Activated CD4-positive, alpha-beta T cell treated with anti-CD3 and anti-CD28 coated beads, Interleukin-2, amount 10 ng/mL, durations not matched to agents 7 days and 5 days (primary cell): Measurements from ENCODE around the gene EEF1A1. TPM values are rescaled to one million over a fixed set of nuclear protein-coding genes. Genes with fewer than 3 reads are reported as not detected.
A peak's percentile ranks its signal among the peaks of the same experiment; 100 is the strongest.
"Not testable (repeated sequence)": the region's sequence is repeated elsewhere in the genome, so short reads cannot be mapped to it uniquely, and the experiment has no call there.

Experiments
- CTCF ChIA-PET: fragments of 350-600 bp; sonication (Branson Sonifier 250); formaldehyde crosslinking; loops from one replicate; lab custom pipeline; 2021; ENCODE audit warnings: antibody characterized with exemption; lab: Charles Lee
- POLR2A ChIA-PET: fragments of 350-600 bp; sonication (Branson Sonifier 250); formaldehyde crosslinking; loops from one replicate; lab custom pipeline; 2021; ENCODE audit warnings: antibody characterized with exemption; lab: Charles Lee
- DNase-seq: peaks from one replicate; pipeline ENCODE4 v3.0.0-alpha.2; 2020
- H3K27ac Mint-ChIP-seq: one replicate; pipeline ENCODE4 v1.8.0; 2021; ENCODE audit warnings: mild to moderate bottlenecking, moderate library complexity, mixed read lengths
- H3K27me3 Mint-ChIP-seq: one replicate; pipeline ENCODE4 v1.8.0; 2021; ENCODE audit warnings: mixed read lengths
- H3K36me3 Mint-ChIP-seq: one replicate; pipeline ENCODE4 v1.8.0; 2021; ENCODE audit warnings: low read depth, mixed read lengths
- H3K4me1 Mint-ChIP-seq: one replicate; pipeline ENCODE4 v1.8.0; 2021; ENCODE audit warnings: mixed read lengths
- H3K4me3 Mint-ChIP-seq: one replicate; pipeline ENCODE4 v1.8.0; 2021; ENCODE audit warnings: mild to moderate bottlenecking, moderate library complexity, mixed read lengths
- H3K9me3 Mint-ChIP-seq: one replicate; pipeline ENCODE4 v1.8.0; 2021; ENCODE audit warnings: mixed read lengths
- total RNA-seq, 2 experiments: library from RNA; stranded (reverse); gene quantifications; one replicate each; pipeline ENCODE4 v1.2.3, GENCODE V29; 2021

EEF1A1 gene
- total RNA-seq, 2 experiments from 2014 or later: 7,789 to 8,433 TPM

DNA sequence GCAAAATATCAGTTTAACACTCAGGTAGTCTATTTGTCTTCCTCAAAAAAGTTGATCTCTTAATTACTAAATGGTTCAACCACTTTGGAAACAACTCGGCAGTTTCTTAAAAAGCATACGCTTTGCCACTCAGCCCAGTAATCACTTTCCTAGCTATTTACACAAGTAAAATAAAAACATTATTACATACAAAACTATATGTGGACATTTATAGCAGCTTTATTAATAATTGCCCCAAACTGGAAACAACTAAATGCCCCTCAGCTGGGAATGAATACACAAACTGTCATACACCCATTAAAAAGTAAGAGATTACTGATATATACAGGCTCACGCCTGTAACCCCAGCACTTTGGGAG is 7.4 kb downstream of the EEF1A1 start:
- peaks cover 37% of the 10 kb centered on the region for H3K36me3 Mint-ChIP-seq
- no peak overlapping the region for H3K27ac Mint-ChIP-seq
- POLR2A ChIA-PET: interaction anchor here (0.7 to 1.7 kb wide), 5 partner anchors 8 to 157 kb away, joined by 3 to 6 read pairs (median 3); no protein-coding TSS in a partner anchor
- H3K4me1 Mint-ChIP-seq: peaks cover 41% of the 10 kb centered on the region
- DNase-seq: no peak
- H3K27me3 Mint-ChIP-seq: no peaks in the 10 kb centered on the region
- no peak overlapping the region for H3K4me3 Mint-ChIP-seq
- no peaks in the 10 kb centered on the region for H3K9me3 Mint-ChIP-seq
- CTCF ChIA-PET: interaction anchor here (0.6 to 2.4 kb wide), 9 partner anchors 9 to 139 kb away, joined by 3 to 7 read pairs (median 4); partner anchors contain the start of gene MTO1

DNA sequence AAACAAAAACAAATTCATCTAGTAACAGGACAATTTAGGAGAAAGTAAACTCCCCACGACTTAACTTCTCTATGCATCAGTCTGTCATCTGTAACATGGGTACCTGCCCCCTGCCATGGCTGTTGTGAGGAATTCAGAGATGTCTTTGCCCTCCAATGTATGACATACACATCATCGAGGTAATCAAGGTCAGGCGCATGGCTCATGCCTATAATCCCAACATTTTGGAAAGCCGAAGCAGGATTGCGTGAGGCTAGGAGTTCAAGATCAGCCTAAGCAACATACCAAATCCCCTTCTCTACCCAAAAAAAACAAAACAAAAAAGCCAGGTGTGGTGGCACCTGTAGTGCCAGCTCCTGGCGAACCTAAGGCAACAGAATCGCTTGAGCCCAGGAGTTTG is 9.0 kb downstream of the EEF1A1 start:
- H3K36me3 Mint-ChIP-seq: peaks cover 24% of the 10 kb centered on the region
- no peaks in the 10 kb centered on the region for H3K27me3 Mint-ChIP-seq
- POLR2A ChIA-PET: no interaction called here
- no peak overlapping the region for H3K4me3 Mint-ChIP-seq
- DNase-seq: no peak
- no peaks in the 10 kb centered on the region for H3K9me3 Mint-ChIP-seq
- CTCF ChIA-PET: no interaction called here
- peaks cover 27% of the 10 kb centered on the region for H3K4me1 Mint-ChIP-seq
- H3K27ac Mint-ChIP-seq: no peak overlapping the region

DNA sequence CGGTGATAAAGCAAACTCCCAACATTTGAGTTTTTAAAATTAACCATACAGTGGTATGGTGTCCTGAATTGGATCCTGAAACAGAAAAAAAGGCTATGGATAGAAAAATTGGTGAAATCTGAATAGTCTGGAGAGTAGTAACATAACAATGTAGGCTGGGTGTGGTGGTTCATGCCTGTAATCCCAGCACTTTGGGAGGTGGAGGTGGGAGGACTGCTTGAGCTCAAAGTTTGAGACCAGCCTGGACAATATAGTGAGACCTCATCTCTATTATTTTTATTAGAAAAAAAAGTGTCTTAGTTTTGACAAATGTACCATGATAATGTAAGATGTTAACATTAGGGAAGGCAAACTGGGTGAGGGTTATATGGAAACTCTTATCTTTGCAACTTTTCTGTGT is 11.0 kb downstream of the EEF1A1 start:
- ChIA-PET CTCF (interaction anchor here (1.4 kb wide), 1 partner anchor 10 kb away, joined by 3 read pairs; no protein-coding TSS in a partner anchor), POLR2A (no interaction called here)
- Mint-ChIP-seq H3K27ac (no peak overlapping the region), H3K27me3 (no peaks in the 10 kb centered on the region), H3K36me3 (peaks cover 6% of the 10 kb centered on the region), H3K9me3 (no peaks in the 10 kb centered on the region), H3K4me1 (peaks cover 8% of the 10 kb centered on the region), H3K4me3 (no peak overlapping the region)
- no peak for DNase-seq

DNA sequence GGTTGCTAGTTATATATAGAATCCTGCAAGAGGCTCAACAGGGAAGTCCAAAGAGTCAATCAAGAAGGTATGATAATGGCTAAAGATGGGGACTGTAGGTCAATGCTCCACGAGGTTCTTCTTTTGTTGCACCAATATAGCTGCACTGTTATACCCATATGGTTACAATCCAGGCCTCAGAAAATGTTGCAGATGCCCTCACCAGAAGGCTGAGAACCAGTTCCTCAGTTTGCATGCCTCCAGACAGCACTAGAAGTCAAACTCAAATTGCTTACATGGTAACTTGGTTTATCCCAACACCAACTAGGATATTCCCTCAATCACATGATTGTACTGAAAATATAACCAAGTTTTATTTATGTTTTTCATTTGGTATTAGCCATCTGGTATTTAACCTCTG is 12.1 kb downstream of the EEF1A1 start:
- DNase-seq: no peak
- peaks cover 10% of the 10 kb centered on the region for H3K36me3 Mint-ChIP-seq
- H3K27me3 Mint-ChIP-seq: no peaks in the 10 kb centered on the region
- no peak overlapping the region for H3K4me3 Mint-ChIP-seq
- peaks cover 5% of the 10 kb centered on the region for H3K4me1 Mint-ChIP-seq
- ChIA-PET POLR2A (no interaction called here), CTCF (no interaction called here)
- H3K9me3 Mint-ChIP-seq: no peaks in the 10 kb centered on the region
- no peak overlapping the region for H3K27ac Mint-ChIP-seq

DNA sequence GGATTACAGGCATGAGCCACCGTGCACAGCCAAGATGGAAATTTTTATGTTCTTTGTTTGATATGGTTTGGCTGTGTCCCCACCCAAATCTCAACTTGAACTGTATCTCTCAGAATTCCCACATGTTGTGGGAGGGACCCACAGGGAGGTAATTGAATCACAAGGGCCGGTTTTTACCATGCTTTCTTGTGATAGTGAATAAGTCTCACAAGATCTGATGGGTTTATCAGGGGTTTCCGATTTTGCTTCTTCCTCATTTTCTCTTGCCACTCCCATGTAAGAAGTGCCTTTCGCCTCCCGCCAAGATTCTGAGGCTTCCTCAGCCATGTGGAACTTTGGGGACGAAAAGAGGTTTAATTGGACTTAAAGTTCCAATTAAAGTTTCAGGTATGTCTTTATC is 14.6 kb downstream of the EEF1A1 start:
- Mint-ChIP-seq H3K27ac (no peak overlapping the region), H3K36me3 (peaks cover 19% of the 10 kb centered on the region)
- POLR2A ChIA-PET: no interaction called here

DNA sequence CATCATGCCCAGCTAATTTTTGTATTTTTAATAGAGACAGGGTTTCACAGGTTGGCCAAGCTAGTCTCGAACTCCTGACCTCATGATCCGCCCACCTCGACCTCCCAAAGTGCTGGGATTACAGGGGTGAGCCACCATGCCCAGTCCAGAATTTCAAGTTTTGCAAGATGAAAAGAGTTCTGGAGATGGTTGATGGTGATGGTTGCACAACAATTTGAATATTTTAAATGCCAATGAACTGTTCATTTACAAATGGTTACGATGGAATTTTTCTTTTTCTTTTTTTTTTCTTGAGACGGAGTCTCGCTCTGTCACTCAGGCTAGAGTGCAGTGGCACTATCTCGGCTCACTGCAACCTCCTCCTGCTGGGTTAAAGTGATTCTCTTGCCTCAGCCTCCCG is 15.1 kb downstream of the EEF1A1 start:
- peaks cover 24% of the 10 kb centered on the region for H3K36me3 Mint-ChIP-seq
- H3K27ac Mint-ChIP-seq, H3K9me3 Mint-ChIP-seq, POLR2A ChIA-PET, H3K4me1 Mint-ChIP-seq, H3K27me3 Mint-ChIP-seq, DNase-seq, CTCF ChIA-PET, H3K4me3 Mint-ChIP-seq: not testable (repeated sequence)

More for the DNA sequence above, 14.6 kb downstream of the EEF1A1 start:
- no peaks in the 10 kb centered on the region for H3K9me3 Mint-ChIP-seq
- H3K4me1 Mint-ChIP-seq: peaks cover 4% of the 10 kb centered on the region
- no peaks in the 10 kb centered on the region for H3K27me3 Mint-ChIP-seq
- CTCF ChIA-PET: no interaction called here
- DNase-seq: no peak
- H3K4me3 Mint-ChIP-seq: no peak overlapping the region

DNA sequence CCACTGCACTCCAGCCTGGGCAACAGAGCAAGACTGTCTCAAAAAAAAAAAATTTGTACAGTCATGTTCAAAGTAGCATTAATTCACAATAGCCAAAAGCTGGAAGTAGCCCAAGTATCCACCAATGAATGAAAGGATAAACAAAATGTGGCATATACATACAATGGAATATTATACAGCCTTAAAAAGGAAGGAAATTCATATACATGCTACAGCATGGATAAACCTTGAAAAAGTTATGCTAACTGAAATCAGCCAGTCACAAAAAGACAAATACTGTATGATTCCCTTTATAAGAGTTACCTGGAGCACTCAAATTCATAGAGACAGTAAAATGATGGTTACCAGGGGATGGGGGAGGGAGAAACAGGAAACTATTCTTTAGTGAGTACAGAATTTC is 15.7 kb downstream of the EEF1A1 start:
- Mint-ChIP-seq H3K4me3 (no peak overlapping the region), H3K27me3 (no peaks in the 10 kb centered on the region), H3K27ac (no peak overlapping the region), H3K9me3 (no peaks in the 10 kb centered on the region), H3K4me1 (peaks cover 4% of the 10 kb centered on the region), H3K36me3 (peaks cover 26% of the 10 kb centered on the region)
- CTCF ChIA-PET: no interaction called here
- POLR2A ChIA-PET: no interaction called here
- DNase-seq: no peak

DNA sequence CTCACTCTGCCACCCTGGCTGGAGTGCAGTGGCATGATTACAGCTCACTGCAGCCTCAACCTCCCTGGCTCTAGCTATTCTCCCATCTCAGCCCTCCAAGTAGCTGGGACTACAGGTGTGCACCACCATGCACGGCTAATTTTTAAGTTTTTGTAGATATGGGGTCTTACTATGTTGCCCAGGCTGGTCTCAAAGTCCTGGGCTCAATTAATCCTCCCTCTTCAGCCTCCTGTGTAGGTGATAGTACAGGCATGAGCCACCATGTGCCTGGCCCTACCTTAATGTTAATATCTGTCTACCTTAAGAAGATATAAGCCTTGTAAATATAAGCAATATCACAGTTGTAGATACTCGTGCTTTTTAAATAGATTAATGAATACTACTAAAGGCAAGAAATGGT is 16.7 kb downstream of the EEF1A1 start:
- Mint-ChIP-seq H3K4me1 (peaks cover 4% of the 10 kb centered on the region), H3K27ac (no peak overlapping the region)

DNA sequence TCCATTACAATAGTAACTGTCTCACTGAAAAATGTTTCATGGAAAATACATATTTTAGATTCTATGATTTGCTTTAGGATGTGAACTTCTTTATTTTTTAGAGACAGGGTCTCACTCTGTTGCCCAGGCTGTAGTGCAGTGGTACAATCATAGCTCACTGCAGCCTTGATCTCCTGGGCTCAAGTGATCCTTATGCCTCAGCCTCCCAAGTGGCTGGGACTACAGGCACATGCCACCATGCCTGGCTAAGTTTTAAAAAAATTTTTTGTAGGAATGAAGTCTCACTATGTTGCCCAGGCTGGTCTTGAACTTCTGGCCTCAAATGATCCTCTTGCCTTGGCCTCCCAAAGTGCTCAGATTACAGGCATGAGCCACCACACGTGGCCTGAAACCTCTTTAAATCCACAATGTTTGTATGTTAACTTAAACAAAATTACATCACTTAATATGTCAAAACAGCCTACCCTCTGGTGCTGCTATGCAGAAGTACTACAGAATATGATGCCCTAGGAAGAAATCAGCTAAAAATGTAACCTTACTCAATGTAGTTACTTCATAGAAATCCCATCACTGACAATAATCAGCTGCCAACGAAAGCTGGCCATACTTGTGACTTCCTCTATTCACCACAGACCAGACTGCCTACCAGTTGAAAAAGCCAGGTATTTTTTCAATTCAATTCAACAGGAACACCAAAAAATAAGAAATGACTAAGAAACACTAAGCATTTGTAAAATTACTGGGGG is 17.6 kb downstream of the EEF1A1 start:
- CTCF ChIA-PET: interaction anchor here (1.0 to 1.2 kb wide), 3 partner anchors 11 to 124 kb away, joined by 3 to 6 read pairs (median 3); no protein-coding TSS in a partner anchor
- Mint-ChIP-seq H3K27me3 (no peaks in the 10 kb centered on the region), H3K4me3 (no peak overlapping the region), H3K9me3 (no peaks in the 10 kb centered on the region), H3K4me1 (peaks cover 4% of the 10 kb centered on the region), H3K27ac (peak overlapping the region; percentile 26), H3K36me3 (peaks cover 32% of the 10 kb centered on the region)
- POLR2A ChIA-PET: no interaction called here
- DNase-seq: no peak

More for the DNA sequence above, 16.7 kb downstream of the EEF1A1 start:
- H3K36me3 Mint-ChIP-seq: peaks cover 28% of the 10 kb centered on the region
- H3K9me3 Mint-ChIP-seq: no peaks in the 10 kb centered on the region
- H3K4me3 Mint-ChIP-seq: no peak overlapping the region
- ChIA-PET CTCF (interaction anchor here (1.0 kb wide), 1 partner anchor 11 kb away, joined by 6 read pairs; no protein-coding TSS in a partner anchor), POLR2A (no interaction called here)
- H3K27me3 Mint-ChIP-seq: no peaks in the 10 kb centered on the region
- no peak for DNase-seq

DNA sequence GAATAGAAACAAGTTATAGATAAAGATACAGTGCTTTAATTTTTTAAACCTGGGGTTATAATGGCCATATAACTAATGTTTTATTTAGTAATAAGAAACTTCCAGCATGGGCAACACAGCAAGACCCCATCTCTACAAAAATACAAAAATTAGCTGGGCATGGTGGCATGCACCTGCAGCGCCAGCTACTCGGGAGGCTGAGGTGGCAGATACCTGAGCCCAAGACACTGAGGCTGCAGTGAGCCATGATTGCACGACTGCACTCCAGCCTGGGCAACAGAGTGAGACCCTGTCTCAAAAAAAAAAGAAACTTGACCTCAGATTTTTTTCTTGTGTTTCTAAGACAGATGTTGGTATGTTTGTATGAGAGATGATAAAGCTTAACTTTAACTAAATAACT is 22.9 kb downstream of the EEF1A1 start:
- H3K27me3 Mint-ChIP-seq: no peaks in the 10 kb centered on the region
- no peaks in the 10 kb centered on the region for H3K9me3 Mint-ChIP-seq
- H3K4me1 Mint-ChIP-seq: peaks cover 1% of the 10 kb centered on the region
- ChIA-PET CTCF (interaction anchor here (0.8 to 1.7 kb wide), 5 partner anchors 15 to 54 kb away, joined by 3 read pairs; no protein-coding TSS in a partner anchor), POLR2A (no interaction called here)
- H3K27ac Mint-ChIP-seq: no peak overlapping the region
- H3K4me3 Mint-ChIP-seq: no peak overlapping the region
- peaks cover 38% of the 10 kb centered on the region for H3K36me3 Mint-ChIP-seq
- no peak for DNase-seq

DNA sequence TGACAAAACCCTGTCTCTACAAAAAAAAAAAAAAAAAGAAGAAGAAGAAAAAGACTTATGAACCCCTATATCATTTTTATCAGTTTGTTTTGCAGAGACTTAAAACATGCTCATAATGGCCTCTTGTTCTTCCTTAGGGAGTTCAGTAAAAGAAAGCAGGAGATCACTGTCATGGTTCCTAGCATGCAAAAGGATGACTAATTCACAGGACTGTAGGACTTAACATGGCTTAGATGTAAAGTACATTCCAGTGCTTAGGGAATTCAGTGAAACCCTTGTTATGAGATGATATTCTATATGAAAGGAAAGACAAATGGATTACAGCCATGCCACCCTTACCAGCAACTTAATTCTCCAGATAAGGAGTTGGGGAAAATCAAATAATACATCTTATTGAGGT is 29.5 kb downstream of the EEF1A1 start:
- Mint-ChIP-seq H3K36me3 (peaks cover 57% of the 10 kb centered on the region), H3K9me3 (peaks cover 5% of the 10 kb centered on the region), H3K27me3 (no peaks in the 10 kb centered on the region), H3K4me1 (peaks cover 2% of the 10 kb centered on the region), H3K27ac (no peak overlapping the region), H3K4me3 (no peak overlapping the region)
- POLR2A ChIA-PET: no interaction called here
- CTCF ChIA-PET: no interaction called here
- no peak for DNase-seq

DNA sequence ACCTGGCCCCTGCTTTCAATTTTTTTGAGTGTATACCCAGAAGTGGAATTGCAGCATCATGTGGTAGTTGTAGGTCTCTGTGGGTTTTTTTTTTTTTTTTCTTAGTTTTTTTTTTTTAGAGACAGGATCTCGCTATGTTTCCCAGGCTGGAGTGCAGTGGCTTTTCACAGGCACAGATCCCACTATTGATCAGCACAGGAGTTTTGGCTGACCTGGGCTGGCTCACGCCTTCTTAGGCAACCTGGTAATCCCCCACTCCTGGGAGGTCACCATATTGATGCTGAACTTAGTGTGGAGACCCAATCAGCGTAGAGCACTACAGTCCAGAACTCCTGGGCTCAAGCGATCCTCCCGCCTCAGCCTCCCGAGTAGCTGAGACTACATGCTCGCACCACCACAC is 33.4 kb downstream of the EEF1A1 start:
- H3K36me3 Mint-ChIP-seq: peaks cover 69% of the 10 kb centered on the region
- H3K9me3 Mint-ChIP-seq: peaks cover 5% of the 10 kb centered on the region
- CTCF ChIA-PET: interaction anchor here (0.7 kb wide), 1 partner anchor 138 kb away, joined by 3 read pairs; no protein-coding TSS in a partner anchor
- H3K27me3 Mint-ChIP-seq: no peaks in the 10 kb centered on the region
- no peak overlapping the region for H3K27ac Mint-ChIP-seq
- no peak overlapping the region for H3K4me3 Mint-ChIP-seq
- DNase-seq: no peak
- H3K4me1 Mint-ChIP-seq: peaks cover 1% of the 10 kb centered on the region
- POLR2A ChIA-PET: no interaction called here

DNA sequence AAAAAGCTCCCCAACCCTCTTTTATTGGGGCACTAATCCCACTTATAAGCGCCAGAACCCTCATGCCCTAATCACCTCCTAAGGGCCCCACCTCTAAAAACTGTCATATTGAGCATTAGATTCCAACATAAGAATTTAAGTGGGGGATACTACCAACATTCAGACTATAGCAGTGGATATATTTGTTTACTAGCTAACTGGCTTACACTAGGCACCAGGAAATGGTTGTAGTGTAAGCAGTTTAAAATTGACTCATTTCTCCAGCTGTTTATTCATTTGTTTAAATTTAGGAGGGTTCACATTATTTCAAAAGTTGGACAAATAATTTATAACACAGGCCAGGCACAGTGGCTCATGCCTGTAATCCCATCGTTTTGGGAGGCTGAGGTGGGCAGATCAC is 36.4 kb downstream of the EEF1A1 start:
- ChIA-PET POLR2A (interaction anchor here (0.6 kb wide), 1 partner anchor 23 kb away, joined by 3 read pairs; the partner anchor contains the start of gene MTO1), CTCF (interaction anchor here (0.6 to 1.0 kb wide), 2 partner anchors 53 to 126 kb away, joined by 3 to 4 read pairs; no protein-coding TSS in a partner anchor)
- no peaks in the 10 kb centered on the region for H3K4me1 Mint-ChIP-seq
- H3K36me3 Mint-ChIP-seq: peaks cover 62% of the 10 kb centered on the region
- no peak overlapping the region for H3K4me3 Mint-ChIP-seq
- H3K27me3 Mint-ChIP-seq: no peaks in the 10 kb centered on the region
- no peak for DNase-seq
- no peak overlapping the region for H3K27ac Mint-ChIP-seq
- H3K9me3 Mint-ChIP-seq: peaks cover 5% of the 10 kb centered on the region
